Measurements from ENCODE around the gene MCAM. TPM values are rescaled to one million over a fixed set of nuclear protein-coding genes. Genes with fewer than 3 reads are reported as not detected.

MCAM gene
- total and polyA plus RNA-seq, 10 of the 15 experiments (the other 5 are each of a cell fraction or from before 2014, with no cell fraction given): 3.1 to 19.7 (median 9.3) TPM

DNA sequence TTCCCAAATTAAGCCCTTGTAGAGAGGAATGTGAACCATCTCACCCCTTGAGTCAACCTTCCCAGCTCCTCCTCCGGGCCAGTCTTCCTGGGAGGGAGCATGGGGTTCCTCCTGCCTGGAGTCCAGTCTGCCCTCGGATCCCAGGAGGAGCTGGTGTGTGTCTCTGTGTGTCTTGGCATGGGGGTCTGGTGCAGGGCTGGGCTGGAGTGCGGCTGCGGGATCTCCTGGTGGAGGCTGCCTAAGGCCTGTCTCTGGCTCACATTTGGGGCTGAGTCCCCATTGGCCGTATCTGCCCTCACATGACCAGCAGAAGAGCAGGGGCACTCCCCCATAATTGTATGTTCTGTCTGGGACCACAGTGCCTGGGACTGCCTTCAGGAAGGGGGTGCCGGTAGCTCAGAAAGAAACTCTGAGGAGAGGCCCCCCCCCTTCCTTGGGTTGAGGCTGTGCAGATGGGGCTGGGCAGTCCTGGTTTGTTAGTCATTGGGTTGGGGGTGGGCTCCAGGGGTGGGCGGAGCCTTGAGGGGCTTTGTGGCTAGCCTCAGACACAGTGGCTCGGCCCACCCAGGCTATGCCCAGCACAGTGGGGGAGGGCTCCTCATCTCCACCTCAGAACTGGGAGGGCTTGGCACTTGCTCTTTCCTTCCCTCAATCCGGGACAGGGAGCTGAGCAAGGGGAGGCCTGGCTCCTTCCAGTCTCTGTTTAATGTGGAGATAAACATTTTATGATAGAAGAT lies 20.8 kb upstream of the MCAM start:
- Histone ChIP-seq H2AFZ (ENCODE audit: control insufficient read depth, low read depth, low read length) (no peak overlapping the region), H3K79me2 (ENCODE audit: control insufficient read depth, insufficient read depth, low read length) (peaks cover 13% of the 10 kb centered on the region), H3K4me3 (no peak overlapping the region), H3K9me3 (replicated peaks; ENCODE audit: control insufficient read depth, insufficient read depth, low read length) (no peaks in the 10 kb centered on the region), H3K36me3 (ENCODE audit: control insufficient read depth in 2 of 2, insufficient read depth in 2 of 2, low read length in 1 of 2) (no peaks in the 10 kb centered on the region), H3K27ac (ENCODE audit: control insufficient read depth, insufficient read depth) (no peak overlapping the region), H3K9ac (ENCODE audit: control insufficient read depth, insufficient read depth, low read length) (no peak overlapping the region), H4K20me1 (ENCODE audit: control insufficient read depth, insufficient read depth) (no peaks in the 10 kb centered on the region), H3K4me1 (ENCODE audit: control insufficient read depth, insufficient read depth, low read length) (peaks cover 12% of the 10 kb centered on the region), H3K4me2 (ENCODE audit: control insufficient read depth, insufficient read depth) (0 out of 2 replicates have a peak overlapping the region, but pooled peaks have one; percentile 30), H3K27me3 (replicated peaks in 1 of 2; ENCODE audit: control insufficient read depth in 2 of 2, insufficient read depth in 2 of 2, low read length in 1 of 2) (peaks cover 9 to 11% of the 10 kb centered on the region in 2 experiments)
- intact Hi-C loops (cut with micrococcal nuclease; ENCODE audit: unreplicated experiment): loop anchor here (5.0 kb wide), 2 partner anchors 135 to 270 kb away; partner anchors contain the start of gene VPS11
- TF ChIP-seq PML (IDR thresholded peaks at IDR 0.05; ENCODE audit: low read length): no peak
- TF ChIP-seq NFYB (IDR thresholded peaks at IDR 0.05; ENCODE audit: insufficient read depth, low read depth, low read length): 0 out of 2 replicates have a peak, but pooled peaks have one; percentile 13
- 0 out of 2 replicates have a peak, but pooled peaks have one; percentile 10 for TF ChIP-seq POLR2A (IDR thresholded peaks at IDR 0.05; ENCODE audit: low read depth, low read length)
- TF ChIP-seq SUZ12 (IDR thresholded peaks at IDR 0.05; ENCODE audit: unreplicated experiment): no peak
- ATAC-seq (0 out of 3 replicates have a peak, but pooled peaks have one; percentile 1), FAIRE-seq (no peak), DNase-seq (ENCODE audit: low read depth, low spot score) (no peak)
- RAD21 ChIA-PET (ENCODE audit: unreplicated experiment): interaction anchor here (0.6 to 2.6 kb wide), 30 partner anchors 9 to 648 kb away, joined by 3 to 24 read pairs (median 4); partner anchors contain the start of genes MCAM and VPS11
- BruUV-seq (replicated peaks): no TSS peak
- POLR2A ChIA-PET: interaction anchor here (0.6 to 1.3 kb wide), 9 partner anchors 16 to 443 kb away, joined by 3 to 9 read pairs (median 3); partner anchors contain the start of gene NLRX1
- 80% methylated on average over 9 of the region's 9 CpGs for WGBS (ENCODE audit: insufficient coverage, insufficient replicate concordance, low lambda C conversion rate, missing lambda C conversion rate)
- CTCF ChIA-PET: interaction anchor here (0.6 to 3.7 kb wide), 57 partner anchors 10 to 964 kb away, joined by 3 to 88 read pairs (median 4); partner anchors contain the start of genes C2CD2L, CBL, DPAGT1 and MFRP
- in situ Hi-C loops (cut with MboI): no loop called here
- SMC1A ChIA-PET (ENCODE audit: uncharacterized antibody, unreplicated experiment): interaction anchor here (0.7 to 2.6 kb wide), 11 partner anchors 12 to 684 kb away, joined by 3 to 23 read pairs (median 3); partner anchors contain the start of gene MCAM

Measured in GM12878 (cell line).